ENCODE measurements around the gene MCC. TPM values are rescaled to one million over a fixed set of nuclear protein-coding genes. Genes with fewer than 3 reads are reported as not detected.

MCC gene
- total RNA-seq, 1 experiment from 2014 or later = 0.41 TPM

DNA sequence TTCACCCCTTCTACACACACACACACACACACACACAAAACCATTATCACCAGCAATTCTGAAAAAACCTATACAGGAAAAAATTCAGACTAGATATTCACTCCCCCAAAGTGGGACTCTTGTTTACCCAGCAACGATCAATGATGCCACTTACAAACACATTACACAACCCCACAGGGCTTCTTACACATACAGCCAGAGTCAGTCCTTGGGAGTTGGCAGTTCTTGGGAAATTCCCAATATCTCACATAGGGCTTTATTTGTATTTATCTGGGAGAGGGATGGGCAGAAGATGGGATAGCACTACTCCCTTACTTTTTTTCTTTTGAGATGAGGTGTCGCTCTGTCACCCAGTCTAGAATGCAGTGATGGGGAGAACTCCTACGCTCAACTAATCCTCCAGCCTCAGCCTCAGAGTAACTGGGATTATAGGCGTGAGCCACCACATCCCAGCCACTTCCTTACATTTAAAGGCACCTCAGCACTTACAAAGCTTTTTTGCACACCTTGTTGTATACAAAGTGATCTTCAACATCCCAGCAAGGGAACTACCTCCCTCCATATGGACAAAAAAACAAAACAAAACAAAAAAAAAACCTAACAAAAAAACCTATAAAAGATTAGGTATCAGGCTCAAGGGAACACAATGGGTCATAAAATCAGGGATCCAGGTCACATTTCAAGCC lies 221.9 kb downstream of the MCC start:
- TF ChIP-seq SIN3A (IDR thresholded peaks at IDR 0.05; ENCODE audit: borderline replicate concordance, insufficient read depth, low read depth, low read length) (no peak), POLR2AphosphoS5 (IDR thresholded peaks at IDR 0.05; ENCODE audit: low read depth, low read length) (no peak), TCF7L2 (IDR thresholded peaks at IDR 0.05; ENCODE audit: low read depth, low read length) (no peak)
- TF ChIP-seq, protein P1, sequence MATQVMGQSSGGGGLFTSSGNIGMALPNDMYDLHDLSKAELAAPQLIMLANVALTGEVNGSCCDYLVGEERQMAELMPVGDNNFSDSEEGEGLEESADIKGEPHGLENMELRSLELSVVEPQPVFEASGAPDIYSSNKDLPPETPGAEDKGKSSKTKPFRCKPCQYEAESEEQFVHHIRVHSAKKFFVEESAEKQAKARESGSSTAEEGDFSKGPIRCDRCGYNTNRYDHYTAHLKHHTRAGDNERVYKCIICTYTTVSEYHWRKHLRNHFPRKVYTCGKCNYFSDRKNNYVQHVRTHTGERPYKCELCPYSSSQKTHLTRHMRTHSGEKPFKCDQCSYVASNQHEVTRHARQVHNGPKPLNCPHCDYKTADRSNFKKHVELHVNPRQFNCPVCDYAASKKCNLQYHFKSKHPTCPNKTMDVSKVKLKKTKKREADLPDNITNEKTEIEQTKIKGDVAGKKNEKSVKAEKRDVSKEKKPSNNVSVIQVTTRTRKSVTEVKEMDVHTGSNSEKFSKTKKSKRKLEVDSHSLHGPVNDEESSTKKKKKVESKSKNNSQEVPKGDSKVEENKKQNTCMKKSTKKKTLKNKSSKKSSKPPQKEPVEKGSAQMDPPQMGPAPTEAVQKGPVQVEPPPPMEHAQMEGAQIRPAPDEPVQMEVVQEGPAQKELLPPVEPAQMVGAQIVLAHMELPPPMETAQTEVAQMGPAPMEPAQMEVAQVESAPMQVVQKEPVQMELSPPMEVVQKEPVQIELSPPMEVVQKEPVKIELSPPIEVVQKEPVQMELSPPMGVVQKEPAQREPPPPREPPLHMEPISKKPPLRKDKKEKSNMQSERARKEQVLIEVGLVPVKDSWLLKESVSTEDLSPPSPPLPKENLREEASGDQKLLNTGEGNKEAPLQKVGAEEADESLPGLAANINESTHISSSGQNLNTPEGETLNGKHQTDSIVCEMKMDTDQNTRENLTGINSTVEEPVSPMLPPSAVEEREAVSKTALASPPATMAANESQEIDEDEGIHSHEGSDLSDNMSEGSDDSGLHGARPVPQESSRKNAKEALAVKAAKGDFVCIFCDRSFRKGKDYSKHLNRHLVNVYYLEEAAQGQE (IDR thresholded peaks at IDR 0.05; ENCODE audit: insufficient read depth in 1 of 2, low read depth in 2 of 2, low read length in 1 of 2) = no peak
- TF ChIP-seq, protein P2, sequence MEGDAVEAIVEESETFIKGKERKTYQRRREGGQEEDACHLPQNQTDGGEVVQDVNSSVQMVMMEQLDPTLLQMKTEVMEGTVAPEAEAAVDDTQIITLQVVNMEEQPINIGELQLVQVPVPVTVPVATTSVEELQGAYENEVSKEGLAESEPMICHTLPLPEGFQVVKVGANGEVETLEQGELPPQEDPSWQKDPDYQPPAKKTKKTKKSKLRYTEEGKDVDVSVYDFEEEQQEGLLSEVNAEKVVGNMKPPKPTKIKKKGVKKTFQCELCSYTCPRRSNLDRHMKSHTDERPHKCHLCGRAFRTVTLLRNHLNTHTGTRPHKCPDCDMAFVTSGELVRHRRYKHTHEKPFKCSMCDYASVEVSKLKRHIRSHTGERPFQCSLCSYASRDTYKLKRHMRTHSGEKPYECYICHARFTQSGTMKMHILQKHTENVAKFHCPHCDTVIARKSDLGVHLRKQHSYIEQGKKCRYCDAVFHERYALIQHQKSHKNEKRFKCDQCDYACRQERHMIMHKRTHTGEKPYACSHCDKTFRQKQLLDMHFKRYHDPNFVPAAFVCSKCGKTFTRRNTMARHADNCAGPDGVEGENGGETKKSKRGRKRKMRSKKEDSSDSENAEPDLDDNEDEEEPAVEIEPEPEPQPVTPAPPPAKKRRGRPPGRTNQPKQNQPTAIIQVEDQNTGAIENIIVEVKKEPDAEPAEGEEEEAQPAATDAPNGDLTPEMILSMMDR (IDR thresholded peaks at IDR 0.05) = no peak
- Histone ChIP-seq H3K27ac (ENCODE audit: low read length) (no peak overlapping the region), H3K27me3 (ENCODE audit: control insufficient read depth, insufficient read depth, low read length) (no peaks in the 10 kb centered on the region), H3K9me3 (ENCODE audit: control insufficient read depth, insufficient read depth, low read depth, low read length) (no peaks in the 10 kb centered on the region), H3K36me3 (ENCODE audit: control insufficient read depth, insufficient read depth, low read length) (no peaks in the 10 kb centered on the region), H3K4me1 (ENCODE audit: control insufficient read depth, insufficient read depth, low read length) (no peaks in the 10 kb centered on the region), H3K4me3 (ENCODE audit: low read depth in 2 of 2, low read length in 2 of 2) (no peak overlapping the region)
- intact Hi-C loops (cut with micrococcal nuclease; ENCODE audit: unreplicated experiment) = no loop called here
- in situ Hi-C loops (cut with HindIII; ENCODE audit: low pct_unique_long_range_greater_than_20kb, low sequenced_read_pairs) = no loop called here
- CTCF ChIA-PET = no interaction called here
- DNase-seq (ENCODE audit: low read depth, low spot score) (no peak), ATAC-seq (no peak)
- no TSS peak for BruUV-seq (replicated peaks)
- POLR2A ChIA-PET = no interaction called here

DNA sequence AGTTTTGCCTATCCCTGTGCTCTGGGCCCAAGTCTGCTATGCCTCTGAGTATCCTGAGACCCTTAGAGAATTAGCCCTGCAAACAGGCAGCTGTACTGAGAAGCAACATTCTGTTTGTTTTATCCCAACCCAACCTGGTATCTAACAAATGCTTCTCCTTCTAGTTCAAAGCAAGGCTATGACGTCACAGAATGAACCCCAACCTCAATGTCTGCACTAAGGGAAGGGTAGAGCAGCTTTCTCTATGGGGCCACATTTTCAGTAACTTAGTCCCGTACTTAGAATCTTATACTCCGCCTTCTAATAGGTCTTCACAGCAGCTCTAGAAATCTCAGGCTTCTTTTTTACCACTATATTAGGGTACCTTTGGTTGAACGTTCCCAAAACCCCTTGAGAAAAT lies 223.1 kb downstream of the MCC start:
- ChIA-PET POLR2A (no interaction called here), CTCF (no interaction called here)
- Histone ChIP-seq H3K27ac (ENCODE audit: low read length) (no peak overlapping the region), H3K27me3 (ENCODE audit: control insufficient read depth, insufficient read depth, low read length) (no peaks in the 10 kb centered on the region), H3K9me3 (ENCODE audit: control insufficient read depth, insufficient read depth, low read depth, low read length) (no peaks in the 10 kb centered on the region), H3K36me3 (ENCODE audit: control insufficient read depth, insufficient read depth, low read length) (no peaks in the 10 kb centered on the region), H3K4me1 (ENCODE audit: control insufficient read depth, insufficient read depth, low read length) (no peaks in the 10 kb centered on the region), H3K4me3 (ENCODE audit: low read depth in 2 of 2, low read length in 2 of 2) (no peak overlapping the region)
- DNase-seq (ENCODE audit: low read depth, low spot score) = no peak
- intact Hi-C loops (cut with micrococcal nuclease; ENCODE audit: unreplicated experiment) = no loop called here
- ATAC-seq = no peak
- TF ChIP-seq, protein P1 (IDR thresholded peaks at IDR 0.05; ENCODE audit: insufficient read depth in 1 of 2, low read depth in 2 of 2, low read length in 1 of 2) = no peak
- no peak for TF ChIP-seq TCF7L2 (IDR thresholded peaks at IDR 0.05; ENCODE audit: low read depth, low read length)
- no peak for TF ChIP-seq POLR2AphosphoS5 (IDR thresholded peaks at IDR 0.05; ENCODE audit: low read depth, low read length)
- TF ChIP-seq SIN3A (IDR thresholded peaks at IDR 0.05; ENCODE audit: borderline replicate concordance, insufficient read depth, low read depth, low read length) = no peak
- TF ChIP-seq, protein P2 (IDR thresholded peaks at IDR 0.05) = no peak
- in situ Hi-C loops (cut with HindIII; ENCODE audit: low pct_unique_long_range_greater_than_20kb, low sequenced_read_pairs) = no loop called here
- no TSS peak for BruUV-seq (replicated peaks)

Data from Panc1 (cell line).